Mononuclear cell (primary cell): ENCODE results near the gene SETMAR. TPM values are rescaled to one million over a fixed set of nuclear protein-coding genes. Genes with fewer than 3 reads are reported as not detected.
"Not testable (repeated sequence)": the region's sequence is repeated elsewhere in the genome, so short reads cannot be mapped to it uniquely, and the experiment has no call there.

ENCODE experiments used
- H3K27me3 ChIP-seq: 2 replicates; pipeline ENCODE4 v1.6.0; 2011; ENCODE audit warnings: low read length, control low read depth; ENCODE audit not compliant: insufficient read depth
- H3K4me1 ChIP-seq: 2 replicates; pipeline ENCODE4 v1.5.1; 2011; ENCODE audit warnings: mild to moderate bottlenecking, low read length, control low read depth; ENCODE audit not compliant: insufficient read depth
- H3K4me3 ChIP-seq: 2 replicates; pipeline ENCODE4 v1.5.1; 2011; ENCODE audit warnings: mild to moderate bottlenecking, low read length, moderate library complexity
- H3K9me3 ChIP-seq: 2 replicates; pipeline ENCODE4 v1.5.1; 2011; ENCODE audit warnings: low read depth, mild to moderate bottlenecking, control low read depth, low read length
- total RNA-seq: library from RNA; depleted of rRNA; stranded (reverse); fragments of >200 nt; gene quantifications from one replicate; pipeline ENCODE4 v1.2.3, GENCODE V29; 2012

SETMAR gene
- total RNA-seq, 1 donor: 9.2 TPM

DNA sequence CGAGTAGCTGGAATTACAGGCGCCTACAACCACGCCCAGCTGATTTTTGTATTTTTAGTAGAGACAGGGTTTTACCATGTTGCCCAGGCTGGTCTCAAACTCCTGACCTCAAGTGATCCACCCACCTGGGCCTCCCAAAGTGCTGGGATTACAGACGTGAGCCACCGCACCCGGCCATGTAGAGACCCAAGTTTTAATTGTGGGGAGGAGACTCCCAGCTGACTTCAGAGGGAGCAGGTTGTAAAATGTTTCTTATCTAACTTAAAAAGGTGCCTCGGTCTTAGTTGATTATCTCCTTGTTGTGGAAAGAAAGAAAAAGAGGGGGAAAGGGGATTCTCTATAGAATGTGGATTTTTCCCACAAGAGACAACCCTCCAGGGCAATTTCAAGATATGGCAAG lies 2.0 kb downstream of the SETMAR start:
- not testable (repeated sequence) for H3K9me3 ChIP-seq, H3K27me3 ChIP-seq, H3K4me3 ChIP-seq
- H3K4me1 ChIP-seq: peaks cover 17% of the 10 kb centered on the region

GRCh38 chr3:4306091-4306490 lies 2.9 kb downstream of the SETMAR start:
- H3K4me1 ChIP-seq: peaks cover 17% of the 10 kb centered on the region
- H3K9me3 ChIP-seq: no peaks in the 10 kb centered on the region
- H3K4me3 ChIP-seq: no peak overlapping the region
- H3K27me3 ChIP-seq: no peaks in the 10 kb centered on the region

DNA sequence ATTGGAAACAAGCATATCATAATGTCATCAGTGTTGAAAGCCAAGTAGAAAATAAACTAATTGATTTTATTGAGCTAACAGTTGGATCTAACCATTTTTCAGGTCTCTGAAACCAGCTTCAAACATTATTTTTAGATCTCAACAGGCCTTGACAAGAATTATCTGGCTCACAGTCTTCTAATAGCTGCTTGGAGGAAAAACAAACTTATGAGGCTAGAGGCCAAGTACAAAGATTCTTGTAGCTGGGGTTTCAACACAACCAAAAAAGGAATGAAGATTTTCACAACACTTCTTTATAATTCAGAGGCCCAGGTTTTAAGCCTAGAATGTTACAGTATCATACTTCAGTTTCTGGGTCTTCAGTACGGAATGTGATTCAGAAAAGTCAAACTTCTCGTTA lies 3.7 kb downstream of the SETMAR start:
- Histone ChIP-seq H3K4me1 (peaks cover 17% of the 10 kb centered on the region), H3K9me3 (no peaks in the 10 kb centered on the region), H3K27me3 (no peaks in the 10 kb centered on the region)

DNA sequence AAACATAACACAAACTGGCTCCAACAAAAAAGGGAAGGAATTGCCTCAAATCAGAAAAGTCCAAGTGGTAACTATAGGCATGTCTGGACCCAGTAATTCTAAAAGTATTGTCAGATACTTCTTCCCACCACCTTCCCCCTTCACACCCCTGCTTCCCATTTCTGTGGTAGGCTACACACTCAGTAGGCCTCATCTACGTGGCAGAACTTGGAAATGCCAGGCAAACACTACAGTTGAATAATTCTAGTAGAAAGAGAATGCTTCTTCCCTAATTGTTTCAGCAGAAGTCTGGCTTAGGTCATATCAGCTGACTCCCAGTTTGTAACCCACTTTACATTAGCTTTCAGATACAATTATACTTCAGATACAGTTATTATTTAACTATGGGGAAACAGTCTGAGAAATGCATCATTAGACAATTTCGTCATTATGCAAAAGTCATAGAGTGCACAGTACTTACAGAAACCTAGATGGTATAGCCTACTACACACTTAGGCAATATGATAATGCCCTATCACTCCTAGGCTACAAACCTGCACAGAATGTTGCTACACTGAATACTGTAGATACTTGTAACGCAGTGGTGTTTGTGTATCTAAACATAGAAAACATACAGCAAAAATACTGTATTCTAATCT lies 6.4 kb downstream of the SETMAR start:
- H3K9me3 ChIP-seq: no peaks in the 10 kb centered on the region

More for the DNA sequence above, 3.7 kb downstream of the SETMAR start:
- H3K4me3 ChIP-seq: no peak overlapping the region

DNA sequence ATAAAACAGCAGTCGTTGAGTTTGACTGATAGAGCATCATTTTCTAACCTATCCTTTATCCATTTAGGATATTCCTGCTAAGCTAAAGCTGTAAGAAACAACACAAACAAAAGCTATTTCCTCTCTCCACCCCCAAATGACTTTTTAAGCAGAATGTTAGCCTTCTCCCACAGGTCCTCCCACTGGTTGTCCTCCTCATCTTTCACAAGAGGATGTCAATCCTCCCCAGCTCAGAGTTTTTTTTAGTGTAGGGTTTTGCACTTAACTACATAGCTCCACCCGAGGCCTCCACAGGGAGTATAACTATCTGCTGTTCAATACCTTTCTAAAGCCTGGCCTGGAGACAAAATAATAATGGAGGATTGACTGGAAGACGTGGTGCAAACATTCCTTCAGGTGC lies 7.8 kb downstream of the SETMAR start:
- Histone ChIP-seq H3K4me3 (no peak overlapping the region), H3K9me3 (no peaks in the 10 kb centered on the region), H3K4me1 (peaks cover 5% of the 10 kb centered on the region), H3K27me3 (no peaks in the 10 kb centered on the region)

More for the DNA sequence above, 6.4 kb downstream of the SETMAR start:
- peaks cover 6% of the 10 kb centered on the region for H3K4me1 ChIP-seq
- no peaks in the 10 kb centered on the region for H3K27me3 ChIP-seq
- H3K4me3 ChIP-seq: no peak overlapping the region

- Histone ChIP-seq H3K9me3 (no peaks in the 10 kb centered on the region), H3K4me3 (no peak overlapping the region), H3K4me1 (peaks cover 5% of the 10 kb centered on the region), H3K27me3 (no peaks in the 10 kb centered on the region)
These were observed 8.3 kb downstream of the SETMAR start for GRCh38 chr3:4311496-4311895.

- H3K27me3 ChIP-seq: no peaks in the 10 kb centered on the region
- H3K4me3 ChIP-seq: no peak overlapping the region
- no peaks in the 10 kb centered on the region for H3K9me3 ChIP-seq
- H3K4me1 ChIP-seq: peaks cover 5% of the 10 kb centered on the region
These were observed 10.6 kb downstream of the SETMAR start for GRCh38 chr3:4313606-4314293.

GRCh38 chr3:4314688-4315087 lies 11.5 kb downstream of the SETMAR start:
- Histone ChIP-seq H3K4me1 (no peaks in the 10 kb centered on the region), H3K4me3 (no peak overlapping the region), H3K9me3 (no peaks in the 10 kb centered on the region), H3K27me3 (no peaks in the 10 kb centered on the region)

DNA sequence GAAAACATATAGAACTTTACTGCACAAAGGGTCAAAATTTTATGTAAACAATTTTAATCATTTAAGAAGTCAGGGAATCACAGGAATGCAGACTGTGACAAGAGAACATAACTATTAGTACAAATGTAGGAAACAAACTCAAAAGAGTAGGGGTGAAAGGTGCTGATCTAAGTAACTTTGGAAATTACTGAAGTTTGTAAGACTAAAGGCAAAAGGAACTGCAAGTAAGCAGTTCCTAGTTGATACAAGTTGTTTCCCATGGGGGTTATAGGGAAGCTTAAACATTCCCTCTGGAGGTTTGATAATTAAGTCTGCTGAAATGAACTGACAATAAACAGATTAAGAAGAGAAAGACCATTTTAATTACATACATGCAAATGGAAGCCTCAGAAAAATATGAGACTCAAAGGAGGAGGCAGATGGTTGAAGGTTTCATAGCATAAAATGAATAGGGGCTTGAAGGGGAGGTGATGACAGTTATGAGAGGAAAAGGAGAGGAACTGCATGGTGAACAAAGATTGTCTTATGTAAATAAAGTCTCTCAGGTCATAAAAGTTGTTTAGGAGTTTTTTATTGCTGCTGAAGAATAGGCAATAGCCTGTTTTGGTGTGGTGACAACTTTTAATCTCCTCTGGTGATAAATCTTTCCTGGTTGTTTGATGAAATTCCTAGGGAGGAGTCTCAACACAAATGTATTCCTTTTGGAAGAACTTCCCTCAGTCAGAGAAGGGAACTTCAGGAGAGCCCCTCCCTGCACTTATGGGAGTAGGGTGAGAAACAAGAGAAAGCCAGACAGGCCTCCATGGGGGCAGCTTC lies 17.1 kb downstream of the SETMAR start:
- H3K4me3 ChIP-seq: no peak overlapping the region
- no peaks in the 10 kb centered on the region for H3K27me3 ChIP-seq
- H3K4me1 ChIP-seq: peaks cover 5% of the 10 kb centered on the region
- no peaks in the 10 kb centered on the region for H3K9me3 ChIP-seq

- Histone ChIP-seq H3K9me3 (peaks cover 1% of the 10 kb centered on the region), H3K27me3 (no peaks in the 10 kb centered on the region), H3K4me1 (peaks cover 5% of the 10 kb centered on the region), H3K4me3 (no peak overlapping the region)
These were observed 18.6 kb downstream of the SETMAR start for GRCh38 chr3:4321732-4322131.

- Histone ChIP-seq H3K4me1 (peaks cover 5% of the 10 kb centered on the region), H3K4me3 (no peak overlapping the region), H3K9me3 (peaks cover 9% of the 10 kb centered on the region), H3K27me3 (no peaks in the 10 kb centered on the region)
These were observed 19.5 kb downstream of the SETMAR start for GRCh38 chr3:4322635-4323034.

DNA sequence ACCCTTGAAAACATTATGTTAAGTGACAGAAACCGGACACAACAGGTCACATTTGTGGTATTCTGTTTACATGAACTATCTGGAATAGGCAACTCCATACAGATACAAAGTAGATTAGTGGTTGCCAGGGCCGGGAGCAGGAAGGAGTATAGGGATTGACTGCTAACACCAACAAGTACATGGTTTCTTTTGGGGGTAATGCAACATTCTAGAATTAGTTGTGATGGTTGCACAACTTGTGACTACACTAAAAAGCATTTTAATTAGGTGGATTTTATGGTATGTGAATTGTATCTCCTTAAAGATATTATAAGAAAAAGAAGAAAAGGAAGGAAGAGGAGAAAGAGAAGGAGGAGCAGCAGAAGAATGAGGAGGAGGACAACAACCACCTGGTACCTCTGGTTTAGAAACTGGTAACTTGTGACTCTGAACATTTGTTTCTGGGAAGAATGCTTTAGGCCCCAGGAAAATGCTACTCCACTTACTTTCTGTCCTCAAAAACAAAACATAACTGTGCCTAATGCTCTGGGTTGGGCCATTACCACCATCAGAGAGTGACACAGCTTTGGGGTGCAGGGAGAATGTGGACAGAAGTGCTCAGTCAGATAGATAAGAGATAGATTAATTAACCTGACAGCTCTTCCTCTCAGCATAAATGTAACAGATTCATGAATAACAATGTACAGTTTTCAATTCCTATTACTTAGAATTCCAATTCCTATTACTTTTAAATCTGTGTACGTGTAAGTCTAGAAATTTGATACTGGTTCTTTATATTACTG lies 20.3 kb downstream of the SETMAR start:
- H3K27me3 ChIP-seq: no peaks in the 10 kb centered on the region
- H3K4me3 ChIP-seq: no peak overlapping the region
- H3K4me1 ChIP-seq: peaks cover 5% of the 10 kb centered on the region
- H3K9me3 ChIP-seq: peaks cover 9% of the 10 kb centered on the region

DNA sequence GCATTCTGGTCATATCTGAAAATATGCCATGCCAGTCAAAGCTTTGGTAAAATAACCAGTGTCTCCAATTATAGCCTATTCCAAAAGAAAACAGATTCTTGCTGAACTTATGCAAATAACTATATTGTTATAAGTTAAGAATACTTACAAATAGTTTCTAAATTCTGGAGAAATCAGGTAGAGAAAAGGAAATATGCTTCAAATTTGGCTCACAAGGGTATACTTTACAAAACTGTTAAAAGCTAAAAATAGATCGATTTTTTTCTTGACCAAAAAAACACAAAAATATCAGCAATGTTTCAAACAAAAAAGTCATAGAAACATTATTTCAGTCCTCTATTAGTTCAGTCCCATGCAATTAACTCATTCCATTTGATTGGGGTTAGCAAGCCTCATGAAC lies 23.7 kb downstream of the SETMAR start:
- peaks cover 9% of the 10 kb centered on the region for H3K9me3 ChIP-seq
- H3K4me1 ChIP-seq: peaks cover 5% of the 10 kb centered on the region
- H3K4me3 ChIP-seq: no peak overlapping the region
- no peaks in the 10 kb centered on the region for H3K27me3 ChIP-seq

- H3K9me3 ChIP-seq, H3K4me3 ChIP-seq, H3K4me1 ChIP-seq, H3K27me3 ChIP-seq: not testable (repeated sequence)
These were observed 26.6 kb downstream of the SETMAR start for GRCh38 chr3:4329806-4330205.

DNA sequence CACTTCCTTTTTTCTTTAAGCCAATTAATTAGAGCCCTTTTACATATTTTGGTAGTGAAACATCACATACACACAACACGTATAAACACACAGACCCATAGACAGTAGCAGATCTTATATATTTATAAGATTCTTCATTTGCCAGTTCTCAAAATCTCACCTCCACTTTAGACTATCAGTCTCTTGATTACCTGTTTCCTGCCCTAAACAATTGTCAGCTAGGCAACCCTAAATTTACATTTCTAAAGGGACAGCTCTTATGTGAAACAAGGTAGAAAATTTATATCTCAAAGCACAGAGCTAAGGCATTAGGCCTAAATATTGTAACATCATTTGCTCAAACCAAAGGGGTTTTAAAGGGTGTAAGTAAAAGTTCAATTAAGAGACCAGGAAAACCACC lies 28.9 kb downstream of the SETMAR start:
- peaks cover 4% of the 10 kb centered on the region for H3K9me3 ChIP-seq
- H3K4me3 ChIP-seq: no peak overlapping the region
- H3K4me1 ChIP-seq: no peaks in the 10 kb centered on the region
- no peaks in the 10 kb centered on the region for H3K27me3 ChIP-seq
